Uterus (tissue), 4 donors: ENCODE measurements around the gene NAP1L5. TPM values are rescaled to one million over a fixed set of nuclear protein-coding genes. Genes with fewer than 3 reads are reported as not detected.

ENCODE experiments used
- DNase-seq, 2 donors: peaks; one replicate each; pipeline ENCODE4 v3.0.0-alpha.2; 2019 to 2020
- H3K27ac ChIP-seq, 2 donors: fragments of 200-600 bp; sonication (generic); 1 replicate in 1 of 2; 2 replicates in 1 of 2; pipeline ENCODE4 v1.5.1; 2016 to 2018
- H3K27me3 ChIP-seq, 2 donors: fragments of 200-600 bp; sonication (generic); one replicate each; pipeline ENCODE4 v1.5.1; 2018 to 2019; ENCODE audit warnings: control low read depth in 1 of 2
- H3K36me3 ChIP-seq, 2 donors: fragments of 200-600 bp; sonication (generic); one replicate each; pipeline ENCODE4 v1.5.1; 2019; ENCODE audit warnings: control low read depth in 1 of 2
- H3K4me1 ChIP-seq, 2 donors: fragments of 200-600 bp; sonication (generic); one replicate each; pipeline ENCODE4 v1.5.1; 2018 to 2019; ENCODE audit warnings: control low read depth in 1 of 2
- H3K4me3 ChIP-seq, 2 donors: fragments of 200-600 bp; sonication (generic); 1 replicate in 1 of 2; 2 replicates in 1 of 2; pipeline ENCODE4 v1.5.1; 2018 to 2019; ENCODE audit warnings: mild to moderate bottlenecking in 1 of 2
- H3K9me3 ChIP-seq, 2 donors: fragments of 200-600 bp; sonication (generic); one replicate each; pipeline ENCODE4 v1.5.1; 2019; ENCODE audit warnings: control low read depth in 1 of 2
- CTCF ChIP-seq, 4 experiments: fragments of 200-600 bp in 2 of 4; fragments of 450-650 bp in 2 of 4; sonication (generic) in 2 of 4; IDR thresholded peaks; one replicate each; pipeline ENCODE4 v1.5.1; 2016 to 2019; ENCODE audit warnings: antibody characterized with exemption in 4 of 4, mild to moderate bottlenecking in 2 of 4, moderate library complexity in 1 of 4
- POLR2A ChIP-seq, 2 donors: fragments of 450-650 bp; IDR thresholded peaks; one replicate each; pipeline ENCODE4 v1.6.1; 2016; ENCODE audit warnings: antibody characterized with exemption in 2 of 2, mild to moderate bottlenecking in 1 of 2, moderate library complexity in 1 of 2
- intact Hi-C: fragments of 100-400 bp; cut with DNase I; formaldehyde crosslinking; loops from one replicate; pipeline ENCODE4 v1.15.1; 2023; ENCODE audit warnings: low total_unique reads
- total RNA-seq, 4 donors: library from RNA; depleted of rRNA in 3 of 4; stranded (reverse); fragments of >200 nt in 3 of 4; gene quantifications; one replicate each; pipeline versions ENCODE4 v1.1.0 to v1.2.4, GENCODE V29; 2014 to 2023
- donor health status: DM: yes; HTN: yes; CAD: no.

The NAP1L5 gene
- total RNA-seq, 4 donors from 2014 or later: 3.8 to 15.6 (median 10.4) TPM

DNA sequence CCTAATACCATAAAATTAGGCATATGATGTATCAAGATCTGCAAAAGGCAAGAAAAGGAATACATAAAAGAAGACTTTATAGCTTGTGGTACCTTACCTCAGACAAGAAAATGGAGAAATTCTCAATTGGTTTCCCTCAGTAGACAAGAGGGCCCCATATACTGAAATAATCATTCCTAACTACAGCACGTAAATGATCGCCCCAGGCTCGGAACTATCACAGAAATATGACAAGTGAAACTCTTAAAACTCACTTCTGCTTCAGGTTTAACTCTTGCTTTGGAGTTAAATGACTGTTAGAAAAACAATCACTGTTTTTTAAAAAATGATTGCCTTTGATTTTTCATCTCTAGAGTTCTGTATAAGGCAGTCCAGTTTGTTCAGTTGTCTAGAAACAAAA is 38.6 kb upstream of the NAP1L5 start:
- intact Hi-C loops: no loop called here
- Histone ChIP-seq H3K4me3 (no peak overlapping the region), H3K27ac (peak overlapping the region; percentile 46 to 58)

DNA sequence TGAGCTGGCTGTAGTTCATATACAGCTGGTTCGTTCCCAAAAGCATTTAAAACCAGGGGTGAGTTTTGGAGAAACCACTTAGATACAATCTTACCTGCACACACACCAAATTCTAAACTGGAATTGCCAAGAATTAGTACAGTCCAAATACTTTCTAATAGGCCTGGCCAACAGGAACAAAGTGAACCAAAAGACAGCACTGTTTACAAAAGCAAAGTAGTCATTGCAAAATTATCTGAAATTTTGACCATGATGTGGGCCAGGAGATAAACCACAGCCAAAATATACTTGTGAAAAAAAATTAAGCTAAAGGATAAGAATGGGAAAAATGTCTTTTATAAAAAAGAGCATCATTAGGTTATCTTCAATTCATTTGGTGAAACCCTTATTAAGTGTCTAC is 37.9 kb upstream of the NAP1L5 start:
- intact Hi-C loops: no loop called here
- Histone ChIP-seq H3K27ac (peak overlapping the region in 1 of 2 donors; percentile 58), H3K4me1 (peaks cover 0 to 20% of the 10 kb centered on the region in 2 donors), H3K27me3 (no peaks in the 10 kb centered on the region), H3K9me3 (no peaks in the 10 kb centered on the region), H3K36me3 (no peaks in the 10 kb centered on the region), H3K4me3 (no peak overlapping the region)
- TF ChIP-seq CTCF (IDR thresholded peaks at IDR 0.05) (no peak), POLR2A (IDR thresholded peaks at IDR 0.05) (no peak)
- no peak for DNase-seq

More for the DNA sequence above, 38.6 kb upstream of the NAP1L5 start:
- no peak for DNase-seq
- Histone ChIP-seq H3K27me3 (no peaks in the 10 kb centered on the region), H3K36me3 (no peaks in the 10 kb centered on the region), H3K4me1 (peaks cover 0 to 20% of the 10 kb centered on the region in 2 donors), H3K9me3 (no peaks in the 10 kb centered on the region)
- TF ChIP-seq CTCF (IDR thresholded peaks at IDR 0.05) (no peak), POLR2A (IDR thresholded peaks at IDR 0.05) (no peak)

DNA sequence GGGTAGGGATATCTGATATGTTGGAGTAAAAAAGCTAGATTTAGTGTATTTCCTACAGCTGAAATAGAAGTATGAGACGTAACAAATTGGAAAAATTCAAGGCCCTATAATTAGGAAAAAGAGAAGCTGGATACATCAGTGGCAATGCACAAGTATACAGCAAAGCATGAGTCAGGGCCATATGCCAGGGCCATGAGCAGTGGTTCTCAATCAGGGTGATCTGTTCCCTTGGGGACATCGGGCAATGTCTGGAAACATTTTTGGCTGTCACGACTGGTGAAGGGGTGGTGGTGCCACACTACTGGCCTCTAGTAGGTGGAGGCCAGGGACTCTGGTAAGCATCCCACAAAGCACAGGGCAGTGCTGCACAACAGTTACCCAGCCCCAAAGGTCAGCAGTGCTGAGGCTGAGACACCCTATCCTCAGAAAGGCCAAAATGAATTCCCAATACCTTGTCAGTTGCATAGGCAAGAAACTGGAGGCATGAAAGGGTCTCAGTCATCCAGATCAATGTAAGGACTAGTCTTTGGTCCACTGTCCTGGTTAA is 36.8 kb upstream of the NAP1L5 start:
- Histone ChIP-seq H3K4me3 (no peak overlapping the region), H3K9me3 (no peaks in the 10 kb centered on the region), H3K27ac (peak overlapping the region in 1 of 2 donors; percentile 11), H3K36me3 (no peaks in the 10 kb centered on the region), H3K4me1 (peaks cover 0 to 20% of the 10 kb centered on the region in 2 donors), H3K27me3 (no peaks in the 10 kb centered on the region)
- TF ChIP-seq POLR2A (IDR thresholded peaks at IDR 0.05) (no peak), CTCF (IDR thresholded peaks at IDR 0.05) (no peak)
- intact Hi-C loops: no loop called here
- DNase-seq: no peak

DNA sequence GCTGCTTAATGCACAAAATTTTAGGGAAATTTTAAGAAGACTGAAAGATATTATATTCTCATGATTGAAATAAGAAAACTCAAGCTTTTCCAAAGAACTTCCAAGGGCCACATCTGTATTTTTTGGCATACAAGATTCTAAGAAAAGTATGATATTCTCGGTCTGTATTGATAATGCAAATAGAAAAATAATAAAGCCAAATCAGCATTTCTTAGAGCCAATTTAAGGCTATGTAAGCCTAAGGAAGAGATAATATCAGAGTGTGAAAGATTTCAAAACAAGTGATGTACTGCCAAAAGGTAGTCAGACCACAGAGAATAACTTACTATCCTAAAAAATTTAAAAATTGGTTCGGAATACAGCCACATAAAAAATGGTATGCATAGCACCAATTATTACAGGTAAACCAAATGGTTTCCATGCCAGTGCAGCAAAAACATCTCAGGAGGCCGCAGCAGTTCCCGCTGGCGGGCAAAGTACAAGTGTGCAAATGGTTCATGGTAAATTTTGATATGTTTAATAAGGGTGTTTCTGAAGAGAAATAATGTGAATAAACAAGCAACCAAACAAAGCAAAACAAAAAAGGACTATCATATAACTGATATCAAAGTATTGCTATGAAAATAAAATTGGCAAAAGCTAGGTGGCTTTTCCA is 35.2 kb upstream of the NAP1L5 start:
- Histone ChIP-seq H3K4me3 (no peak overlapping the region), H3K27me3 (no peaks in the 10 kb centered on the region), H3K4me1 (peaks cover 0 to 16% of the 10 kb centered on the region in 2 donors), H3K27ac (no peak overlapping the region), H3K9me3 (no peaks in the 10 kb centered on the region), H3K36me3 (no peaks in the 10 kb centered on the region)
- TF ChIP-seq CTCF (IDR thresholded peaks at IDR 0.05): no peak
- TF ChIP-seq POLR2A (IDR thresholded peaks at IDR 0.05): no peak
- DNase-seq: no peak
- intact Hi-C loops: no loop called here

DNA sequence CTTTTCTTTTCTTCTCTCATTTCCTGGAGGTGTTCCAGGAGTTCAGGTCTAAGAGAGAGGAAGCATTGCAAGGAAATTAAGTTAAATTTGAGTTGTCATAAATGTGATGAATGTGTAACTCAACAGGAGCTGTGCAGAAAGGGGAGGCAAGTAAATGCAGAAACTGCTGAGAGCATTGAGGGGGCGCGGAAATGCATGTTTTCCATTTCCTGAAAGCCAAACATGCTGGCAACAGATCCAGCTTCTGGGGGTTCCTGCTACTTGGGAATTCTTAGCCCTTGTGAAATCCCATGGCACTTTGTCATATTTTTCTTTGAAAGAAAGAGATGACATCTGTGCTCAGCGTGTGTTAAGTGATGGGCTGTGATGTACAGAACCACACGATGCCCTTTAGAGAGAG is 33.8 kb upstream of the NAP1L5 start:
- peaks cover 0 to 11% of the 10 kb centered on the region in 2 donors for H3K4me1 ChIP-seq
- TF ChIP-seq POLR2A (IDR thresholded peaks at IDR 0.05): no peak
- no peak for TF ChIP-seq CTCF (IDR thresholded peaks at IDR 0.05)
- no peaks in the 10 kb centered on the region for H3K27me3 ChIP-seq
- no peak for DNase-seq
- intact Hi-C loops: no loop called here
- H3K27ac ChIP-seq: no peak overlapping the region
- no peak overlapping the region for H3K4me3 ChIP-seq
- no peaks in the 10 kb centered on the region for H3K36me3 ChIP-seq
- no peaks in the 10 kb centered on the region for H3K9me3 ChIP-seq
